ENCODE measurements around the gene ACTN1. TPM values are rescaled to one million over a fixed set of nuclear protein-coding genes. Genes with fewer than 3 reads are reported as not detected.

ACTN1 gene
- total RNA-seq, 1 donor from 2014 or later: 233 TPM

Other genes starting within 250 kb of the ACTN1 start
- 72.2 and 94.7 TPM in 2 replicates for gene ZFP36L1, start 186.2 kb downstream of the ACTN1 start, total RNA-seq
- gene DCAF5, start 173.8 kb upstream of the ACTN1 start, total RNA-seq: 13.6 and 17.4 TPM in 2 replicates
- gene EXD2, start 212.2 kb upstream of the ACTN1 start, total RNA-seq: 32.0 and 33.3 TPM in 2 replicates

All from dermis blood vessel endothelial cell (primary cell).